ENCODE data around the gene FBXL20.

The FBXL20 gene

DNA sequence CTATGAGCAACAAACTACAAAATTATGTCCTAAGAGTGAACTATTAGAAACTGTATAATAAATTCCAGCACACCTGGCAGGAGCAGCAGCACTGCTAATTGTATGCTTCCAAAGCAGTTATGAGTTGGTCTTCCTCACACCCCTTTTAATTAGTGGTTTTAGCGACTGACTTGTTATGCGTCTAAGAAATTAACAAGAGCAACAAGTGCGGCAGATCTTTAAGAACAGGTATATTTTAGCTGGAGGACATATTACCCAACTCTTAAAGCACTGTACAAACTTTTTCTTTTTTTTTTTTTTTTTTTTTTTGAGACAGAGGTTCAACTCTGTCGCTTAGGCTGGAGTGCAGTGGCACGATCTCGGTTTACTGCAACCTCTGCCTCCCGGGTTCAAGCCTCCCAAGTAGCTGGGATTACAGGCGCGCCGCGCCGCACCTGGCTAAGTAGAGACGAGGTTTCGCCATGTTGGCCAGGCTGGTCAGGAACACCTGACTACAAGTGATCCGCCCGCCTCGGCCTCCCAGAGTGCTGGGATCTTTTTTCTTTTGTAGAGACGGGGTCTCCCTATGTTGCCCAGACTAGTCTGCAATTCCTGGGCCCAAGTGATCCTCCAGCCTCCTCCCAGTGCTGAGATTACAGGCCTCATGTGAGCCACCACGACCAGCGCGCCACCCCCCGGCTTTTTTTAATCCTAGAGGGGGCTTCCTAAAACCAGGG, 1.6 kb upstream of the FBXL20 start:
- TF ChIP-seq CTCF (IDR thresholded peaks at IDR 0.05; ENCODE audit: insufficient read depth, low read depth, low read length, missing control alignments): no peak
- no peak overlapping the region for H3K4me3 ChIP-seq (ENCODE audit: low read depth, low read length)
- no peak for DNase-seq (ENCODE audit: low read depth)

DNA sequence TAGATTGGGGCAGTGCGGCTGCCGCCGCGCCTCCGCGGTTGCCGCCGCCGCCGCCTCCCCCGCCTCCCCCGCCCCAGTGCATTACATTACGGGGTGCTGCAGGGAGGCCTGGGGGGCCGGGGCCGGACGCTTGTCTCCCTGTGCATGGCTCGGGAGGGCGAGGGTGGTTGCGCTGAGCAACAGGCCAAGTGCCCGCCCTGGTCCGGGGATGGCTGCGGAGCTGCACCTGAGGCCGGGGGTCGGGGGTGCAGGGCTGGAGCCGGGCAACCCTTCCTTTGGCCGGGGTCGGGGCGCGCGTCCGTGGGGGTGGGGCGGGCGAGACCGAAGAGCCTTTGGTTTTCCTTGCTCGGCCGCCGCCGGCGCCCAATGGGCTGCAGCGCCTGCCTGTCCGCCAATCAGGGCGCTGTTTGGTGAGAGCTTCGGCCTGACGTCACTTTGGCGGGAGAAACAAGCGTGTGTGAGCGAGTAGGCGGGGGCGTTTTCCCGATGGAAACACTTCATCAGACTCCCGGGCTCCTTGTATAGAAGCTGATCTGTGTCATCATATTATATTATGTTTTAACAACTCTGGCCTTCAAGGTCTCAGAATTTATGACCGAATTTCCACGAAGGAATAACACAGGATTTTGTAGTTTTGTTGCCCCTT, 941 bp upstream of the FBXL20 start:
- H3K4me3 ChIP-seq (ENCODE audit: low read depth, low read length): peak overlapping the region; percentile 87
- no peak for TF ChIP-seq CTCF (IDR thresholded peaks at IDR 0.05; ENCODE audit: insufficient read depth, low read depth, low read length, missing control alignments)
- peak; percentile 95 for DNase-seq (ENCODE audit: low read depth)

GRCh38 chr17:39400547-39401411, 647 bp downstream of the FBXL20 start:
- TF ChIP-seq CTCF (IDR thresholded peaks at IDR 0.05; ENCODE audit: insufficient read depth, low read depth, low read length, missing control alignments): no peak
- peak overlapping the region; percentile 87 for H3K4me3 ChIP-seq (ENCODE audit: low read depth, low read length)
- no peak for DNase-seq (ENCODE audit: low read depth)

DNA sequence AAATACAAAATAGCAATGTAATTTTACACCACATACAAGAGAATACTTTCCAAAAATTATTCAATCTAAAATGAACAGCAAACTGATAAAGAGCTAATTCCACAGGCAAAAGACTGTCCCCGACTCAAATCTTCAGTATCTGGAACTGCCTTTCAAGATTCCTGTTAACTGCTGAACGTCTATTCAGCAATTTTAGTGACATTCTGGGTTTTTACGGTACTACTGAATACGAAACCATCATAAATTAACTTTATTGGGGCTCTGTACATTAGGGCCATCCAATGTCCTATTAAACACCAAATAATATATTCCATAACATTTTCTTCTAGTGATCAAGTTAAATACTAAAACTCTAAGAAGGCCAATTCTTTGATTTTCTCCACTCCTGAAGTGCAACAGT, 1.6 kb downstream of the FBXL20 start:
- no peak overlapping the region for H3K4me3 ChIP-seq (ENCODE audit: low read depth, low read length)
- DNase-seq (ENCODE audit: low read depth): no peak
- TF ChIP-seq CTCF (IDR thresholded peaks at IDR 0.05; ENCODE audit: insufficient read depth, low read depth, low read length, missing control alignments): no peak

DNA sequence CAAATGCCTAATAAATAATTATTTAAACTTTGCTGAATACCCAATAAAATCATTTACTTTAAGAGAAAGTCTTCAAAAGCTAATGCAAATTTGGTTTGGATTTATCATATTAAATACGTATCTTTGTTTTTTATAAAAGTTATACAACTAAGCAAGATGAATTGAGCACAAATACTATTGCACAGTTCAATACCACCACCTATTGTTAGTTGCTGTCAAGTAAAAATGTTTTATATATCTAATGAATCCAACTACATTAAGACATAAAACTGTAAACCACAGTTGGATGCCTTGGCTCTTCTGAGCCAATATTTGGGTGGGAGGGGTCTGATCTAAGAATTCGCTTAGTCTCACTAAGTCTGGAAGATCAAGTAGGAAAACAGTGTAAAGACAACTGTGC, 7.7 kb downstream of the FBXL20 start:
- DNase-seq (ENCODE audit: low read depth): no peak
- no peak overlapping the region for H3K4me3 ChIP-seq (ENCODE audit: low read depth, low read length)
- no peak for TF ChIP-seq CTCF (IDR thresholded peaks at IDR 0.05; ENCODE audit: insufficient read depth, low read depth, low read length, missing control alignments)

DNA sequence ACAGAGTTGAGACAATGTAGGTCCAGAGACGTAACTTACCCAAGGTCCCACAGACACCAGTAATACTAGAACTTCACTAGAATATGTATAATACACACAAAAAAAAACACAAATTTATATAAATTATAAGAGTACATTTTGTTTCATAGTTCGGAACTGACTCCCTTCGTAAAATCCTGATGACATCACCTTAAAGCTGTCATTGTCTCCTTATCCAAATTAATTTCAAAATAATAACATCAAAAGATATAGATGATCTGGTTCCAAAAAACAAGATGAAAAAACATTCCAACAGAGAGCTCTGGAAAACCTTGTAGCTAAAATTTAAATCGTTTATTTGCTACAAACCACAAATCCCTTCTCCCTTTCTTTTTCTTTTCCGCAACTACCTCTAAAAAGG, 10.0 kb downstream of the FBXL20 start:
- no peak for TF ChIP-seq CTCF (IDR thresholded peaks at IDR 0.05; ENCODE audit: insufficient read depth, low read depth, low read length, missing control alignments)
- DNase-seq (ENCODE audit: low read depth): no peak
- no peak overlapping the region for H3K4me3 ChIP-seq (ENCODE audit: low read depth, low read length)

All from GM12865 (cell line).